LNCAP (cell line): ENCODE results near the gene EFHD1.

Source experiments
- CTCF ChIP-seq: fragments of 450-650 bp; IDR thresholded peaks from 2 replicates; pipeline ENCODE4 v1.5.1; 2017; ENCODE audit warnings: mild to moderate bottlenecking

EFHD1 gene

DNA sequence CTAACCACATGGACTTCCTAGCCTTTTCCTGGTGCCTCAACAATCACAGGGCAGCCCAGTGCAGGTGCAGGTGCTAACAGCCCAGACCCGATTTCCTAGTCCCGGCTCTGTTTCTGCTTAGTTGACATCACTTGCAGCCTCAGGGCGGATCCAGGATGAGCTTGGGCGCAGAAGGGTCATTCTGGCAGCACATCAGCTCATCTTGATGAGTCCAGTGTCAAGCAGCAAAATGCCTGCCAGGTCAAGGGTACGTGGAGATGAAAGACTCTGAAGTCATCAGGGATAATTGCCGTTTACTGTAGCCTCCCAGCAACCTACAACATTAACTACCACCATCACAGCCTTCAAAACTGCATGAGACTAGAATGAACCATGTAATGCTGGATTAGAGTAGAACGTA lies 39.4 kb upstream of the EFHD1 start:
- TF ChIP-seq CTCF = no peak

DNA sequence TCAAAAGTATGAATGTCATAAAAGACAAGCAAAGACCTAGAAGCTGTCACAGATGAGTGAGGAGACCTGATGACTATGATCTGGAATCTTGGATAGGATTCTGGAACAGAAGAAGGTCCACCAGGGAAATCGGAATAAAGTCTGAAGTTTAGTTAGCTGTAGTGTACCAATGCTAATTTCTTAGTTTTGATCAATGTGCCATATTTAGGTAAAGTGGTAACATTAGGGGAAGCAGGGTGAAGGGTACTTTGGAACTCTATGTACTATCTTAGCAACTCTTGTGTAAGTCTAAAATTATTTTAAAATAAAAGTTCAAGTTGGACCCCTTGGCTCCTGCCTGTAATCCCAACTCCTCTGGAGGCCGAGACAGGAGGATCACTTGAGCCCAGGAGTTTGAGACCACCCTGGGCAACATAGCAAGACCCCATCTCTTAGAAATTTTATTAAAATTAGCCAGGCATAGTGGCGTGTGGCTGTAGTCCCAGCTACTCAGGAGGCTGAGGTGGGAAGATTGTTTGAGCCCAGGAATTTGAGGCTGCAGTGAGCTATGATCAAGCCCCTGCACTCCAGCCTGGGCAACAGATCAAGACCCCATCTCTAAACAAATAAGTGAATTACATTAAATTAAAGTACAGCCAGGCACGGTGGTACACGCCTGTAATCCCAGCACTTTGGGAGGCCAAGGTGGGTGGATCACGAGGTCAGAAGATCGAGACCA lies 35.9 kb upstream of the EFHD1 start:
- TF ChIP-seq CTCF = no peak

DNA sequence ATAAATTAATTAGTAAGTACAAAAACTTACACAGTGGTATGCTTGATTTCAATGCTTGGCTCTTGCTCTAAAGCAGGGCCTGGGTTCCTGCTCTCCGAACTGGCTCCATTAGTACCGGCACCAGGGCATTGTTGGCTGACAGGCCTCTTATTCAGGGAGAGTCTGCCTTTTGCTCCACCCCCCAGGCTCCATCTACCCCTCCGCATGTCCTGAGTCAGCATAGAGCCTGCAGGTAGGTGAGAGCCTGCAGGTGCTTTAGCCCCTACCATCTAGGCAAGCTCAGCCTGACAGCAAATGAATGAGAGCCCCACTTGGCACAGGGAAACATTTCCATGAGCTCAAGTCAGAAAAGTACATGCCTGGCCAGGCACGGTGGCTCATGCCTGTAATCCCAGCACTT lies 35.1 kb upstream of the EFHD1 start:
- TF ChIP-seq CTCF = no peak

DNA sequence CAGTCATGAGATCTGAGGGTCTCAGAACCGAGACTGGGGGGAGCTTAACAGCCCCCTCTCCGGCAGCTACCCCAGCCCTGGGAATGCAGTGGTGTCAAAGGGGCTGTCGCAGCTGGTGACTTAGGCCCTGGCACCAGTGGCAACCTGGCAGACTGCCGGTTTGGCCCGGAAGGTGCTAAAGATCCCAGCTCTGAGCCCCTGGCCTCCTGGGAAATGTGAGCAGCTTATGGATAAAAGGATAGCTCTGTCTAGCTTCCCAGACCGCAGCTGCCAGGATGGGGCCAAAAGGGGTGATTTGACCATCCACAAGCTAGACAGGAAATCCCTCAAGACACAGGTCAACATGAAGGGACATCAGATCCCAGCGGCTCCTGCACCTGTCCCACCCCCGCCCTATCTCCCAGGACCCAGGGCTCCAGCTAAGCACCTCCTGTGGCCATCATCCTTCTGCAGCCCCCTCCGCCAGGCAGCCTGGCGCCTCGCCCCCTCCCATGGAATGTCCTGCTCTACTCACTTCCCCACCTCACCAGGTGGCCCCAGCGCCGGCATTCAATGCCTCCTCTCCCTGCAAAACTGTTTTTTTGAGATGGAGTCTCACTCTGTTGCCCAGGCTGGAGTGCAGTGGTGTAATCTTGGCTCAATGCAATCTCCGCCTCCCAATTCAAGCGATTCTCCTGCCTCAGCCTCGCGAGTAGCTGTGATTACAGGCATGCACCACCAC lies 33.2 kb upstream of the EFHD1 start:
- no peak for TF ChIP-seq CTCF

DNA sequence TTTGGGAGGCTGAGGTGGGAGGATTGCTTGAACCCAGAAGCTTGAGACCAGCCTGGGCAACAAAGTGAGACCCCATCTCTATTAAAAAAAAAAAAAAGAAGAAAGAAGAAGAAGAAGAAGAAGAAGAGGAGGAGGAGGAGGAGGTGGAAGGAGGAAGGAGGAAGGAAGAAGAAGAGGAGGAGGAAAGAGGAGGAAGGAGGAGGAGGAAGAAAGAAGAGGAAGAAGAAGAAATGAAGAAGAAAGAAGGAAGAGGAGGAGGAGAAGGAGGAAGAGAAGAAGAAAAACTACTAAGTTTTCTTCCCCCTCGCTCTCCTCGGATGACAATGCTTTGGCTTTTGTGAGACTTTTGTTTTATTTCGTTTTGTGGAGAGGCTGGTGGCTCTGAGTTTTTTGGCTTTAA lies 30.1 kb upstream of the EFHD1 start:
- TF ChIP-seq CTCF = no peak

- TF ChIP-seq CTCF = no peak
Measured at GRCh38 chr2:232604535-232604934, 28.9 kb upstream of the EFHD1 start.

DNA sequence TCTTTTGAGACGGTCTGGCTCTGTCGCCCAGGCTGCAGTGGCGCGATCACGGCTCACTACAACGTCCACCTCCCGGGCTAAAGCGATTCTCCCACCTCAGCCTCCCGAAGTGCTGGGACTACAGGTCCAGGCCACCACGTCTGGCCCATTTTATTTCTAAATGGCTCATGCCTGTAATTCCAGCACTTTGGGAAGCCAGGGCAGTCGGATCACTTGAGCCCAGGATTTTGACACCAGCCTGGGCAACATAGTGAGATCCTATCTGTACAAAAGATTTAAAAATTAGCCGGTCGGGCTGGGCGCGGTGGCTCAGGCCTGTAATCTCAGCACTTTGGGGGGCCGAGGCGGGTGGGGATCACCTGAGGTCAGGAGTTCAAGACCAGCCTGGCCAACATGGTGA lies 26.4 kb upstream of the EFHD1 start:
- no peak for TF ChIP-seq CTCF
